Thoracic aorta endothelial cell (primary cell): Measurements from ENCODE around the gene PTGDS. TPM values are rescaled to one million over a fixed set of nuclear protein-coding genes. Genes with fewer than 3 reads are reported as not detected.

ENCODE experiments used
- total RNA-seq: library from RNA; depleted of rRNA; stranded (reverse); fragments of >200 nt; gene quantifications from 2 replicates; pipeline ENCODE4 v1.2.3, GENCODE V29; 2012

Gene PTGDS
- not detected in 2 replicates for total RNA-seq

DNA sequence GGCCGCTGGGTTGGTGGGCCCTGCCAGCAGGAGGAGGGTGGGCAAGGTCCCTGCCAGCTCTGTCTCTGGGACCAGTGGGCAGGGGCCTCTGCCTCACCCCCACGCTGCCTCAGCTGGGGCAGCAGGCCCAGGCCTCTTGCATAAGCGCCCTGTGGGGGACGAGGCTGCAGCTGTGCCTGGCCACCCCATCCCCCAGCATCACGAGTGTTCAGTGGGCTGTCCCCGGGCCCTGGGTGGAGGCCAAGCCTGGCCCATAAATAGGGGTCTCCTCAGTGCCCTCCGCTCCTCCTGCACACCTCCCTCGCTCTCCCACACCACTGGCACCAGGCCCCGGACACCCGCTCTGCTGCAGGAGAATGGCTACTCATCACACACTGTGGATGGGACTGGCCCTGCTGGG is at the start of gene PTGDS:
TSS of gene PTGDS (plus strand) at position 282 of the 400 bp plus-strand sequence. CDS start at position 357, 75 bp downstream.

DNA sequence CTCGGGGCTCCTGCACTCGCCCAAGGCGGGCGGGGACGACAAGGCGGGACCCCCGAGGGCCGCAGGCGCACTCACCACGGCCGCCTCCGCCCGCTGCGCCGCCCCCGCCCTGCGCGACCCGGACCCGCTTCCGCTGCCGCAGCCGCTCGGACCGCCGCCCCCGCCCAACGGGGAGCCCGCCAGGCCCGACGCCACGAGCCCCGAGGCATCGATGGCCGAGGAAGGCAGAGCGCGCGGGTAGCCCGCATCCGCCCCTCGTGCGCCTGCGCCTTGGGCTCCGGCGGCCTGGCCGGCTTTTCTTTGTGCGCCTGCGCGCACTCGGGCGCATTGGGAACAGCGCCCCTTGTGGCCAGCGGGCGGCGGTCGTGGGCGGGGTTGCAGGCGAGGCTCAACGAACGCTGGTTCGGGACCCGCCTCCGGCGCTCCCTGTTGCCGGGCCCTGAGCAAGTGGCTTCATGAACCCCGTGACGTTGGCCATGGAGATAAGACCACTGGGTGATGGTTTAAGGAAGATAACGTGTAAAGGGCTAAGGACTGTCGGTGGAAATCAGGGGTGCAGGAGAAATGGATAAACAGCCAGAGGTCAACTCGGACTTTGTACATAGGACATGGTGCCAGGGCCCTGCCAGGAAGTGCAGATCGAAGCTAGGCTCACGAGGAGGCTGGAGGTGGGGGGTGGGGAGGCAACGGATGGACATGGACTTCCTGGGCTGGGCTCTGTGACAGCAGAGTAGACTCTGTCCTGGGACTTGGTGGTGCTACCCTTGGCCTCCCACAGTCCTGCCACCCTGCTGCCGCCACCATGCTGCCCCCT is 32.6 kb upstream of the PTGDS start, which contains the start of the genes C8G and FBXW5:
TSS of gene C8G (plus strand) at position 725 of the 814 bp plus-strand sequence. CDS start at position 803, 78 bp downstream.
TSS of gene FBXW5 (minus strand) at position 220 of the 814 bp plus-strand sequence. CDS start 655 bp downstream, outside the sequence.

DNA sequence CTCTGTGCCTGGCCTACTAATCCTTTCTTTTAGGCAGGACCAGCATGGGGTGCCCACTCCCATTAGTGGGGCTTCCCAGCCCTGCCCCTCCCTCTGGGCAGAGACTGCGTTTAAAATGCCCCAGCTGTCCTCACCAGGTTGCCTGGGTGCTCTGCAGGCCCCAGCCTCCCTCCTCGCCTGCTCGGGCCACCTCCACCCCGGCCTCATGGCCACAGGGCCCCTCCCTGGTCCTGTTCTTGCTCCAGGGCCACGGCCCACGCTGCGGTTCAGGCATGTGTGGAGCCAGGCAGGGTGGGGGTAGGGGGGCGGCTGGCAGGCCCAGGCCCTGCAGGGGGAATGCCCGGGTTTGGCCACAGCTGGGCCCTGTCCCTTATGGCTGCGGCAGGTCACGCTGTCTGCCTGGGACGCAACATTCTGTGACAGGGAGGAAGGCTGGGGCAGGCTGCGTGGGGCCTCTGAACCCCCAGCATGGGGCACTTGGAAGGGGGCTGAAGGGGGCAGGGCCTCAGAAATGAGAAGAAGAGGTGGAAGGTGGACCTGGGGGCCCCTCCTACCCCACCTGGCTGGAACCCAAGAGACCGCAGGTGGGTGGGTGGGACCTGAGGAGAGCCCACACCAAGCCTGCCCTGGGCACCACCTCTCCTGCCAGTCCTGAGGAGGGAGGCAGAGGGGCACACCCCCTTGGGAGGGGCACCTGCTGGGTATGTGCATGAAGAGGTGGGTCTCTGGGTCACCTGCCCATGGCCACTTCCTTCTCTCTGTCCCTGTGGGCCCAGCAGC is 25.6 kb upstream of the PTGDS start, which contains the start of gene LCN12:
TSS of gene LCN12 (plus strand) at position 733 of the 780 bp plus-strand sequence. CDS start 55 bp downstream, outside the sequence.

GRCh38 chr9:136982232-136983051 is 5.1 kb downstream of the PTGDS start, which contains the start of gene LCNL1:
LCNL1 (plus strand) TSS chr9:136982993; CDS start chr9:136983587, 594 bp downstream.

DNA sequence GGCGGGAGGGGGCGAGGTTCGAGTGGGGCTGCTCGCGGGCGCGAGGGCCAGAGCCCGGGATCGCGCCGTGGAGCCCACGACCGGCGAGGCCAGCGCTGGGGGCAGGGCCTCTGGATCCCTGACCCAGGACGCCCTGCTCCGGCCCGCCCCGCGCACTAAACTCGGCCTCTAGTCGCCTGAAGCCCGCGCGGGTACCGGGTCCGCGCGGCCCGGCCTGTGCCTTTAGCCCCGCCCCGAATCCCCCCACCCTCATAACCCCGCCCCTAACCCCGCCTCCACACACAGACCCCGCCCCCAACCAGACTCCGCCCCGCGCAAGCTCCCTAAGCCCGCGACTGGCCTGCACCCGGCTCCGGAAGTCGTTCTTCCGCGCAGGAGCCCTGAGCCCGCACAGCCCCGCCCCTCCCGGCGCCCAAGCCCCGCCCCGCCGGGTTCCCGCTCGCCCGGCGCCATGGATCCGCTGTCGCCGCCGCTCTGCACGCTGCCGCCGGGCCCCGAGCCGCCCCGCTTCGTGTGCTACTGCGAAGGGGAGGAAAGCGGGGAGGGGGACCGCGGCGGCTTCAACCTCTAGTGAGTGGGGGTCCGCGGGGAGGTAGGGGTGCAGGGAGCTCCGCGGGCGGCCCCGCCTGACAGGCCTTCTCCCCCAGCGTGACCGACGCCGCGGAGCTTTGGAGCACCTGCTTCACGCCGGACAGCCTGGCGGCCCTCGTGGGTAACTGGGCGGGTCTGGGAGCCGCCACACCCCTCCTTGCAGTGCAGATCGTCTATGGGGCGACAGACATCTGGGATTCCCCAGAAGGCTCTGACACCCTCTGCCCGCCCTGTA is 14.9 kb downstream of the PTGDS start, which contains the start of gene PAXX:
TSS of gene PAXX (plus strand) at position 430 of the 826 bp plus-strand sequence. CDS start at position 452, 22 bp downstream.

GRCh38 chr9:136996361-136997292 is 19.3 kb downstream of the PTGDS start, which contains the start of gene CLIC3:
CLIC3 (minus strand) TSS chr9:136996568; CDS start chr9:136996543, 25 bp downstream.

GRCh38 chr9:137027369-137028262 is 50.3 kb downstream of the PTGDS start, which contains the start of gene ABCA2:
ABCA2 (minus strand) TSS chr9:137028237; CDS start chr9:137028140, 97 bp downstream.

Other genes with a start within 250 kb of the PTGDS start
- gene LCN10, start 234.6 kb upstream of the PTGDS start, total RNA-seq, result not detected in 2 replicates
- not detected in 2 replicates for gene LCN6, start 229.0 kb upstream of the PTGDS start, total RNA-seq
- not detected in 2 replicates for gene LCN8, start 219.3 kb upstream of the PTGDS start, total RNA-seq
- gene LCN15, start 213.0 kb upstream of the PTGDS start, total RNA-seq, result not detected in 2 replicates
- gene TMEM141, start 186.2 kb upstream of the PTGDS start, total RNA-seq, result 42.9 and 43.6 TPM in 2 replicates
- gene CCDC183, start 181.2 kb upstream of the PTGDS start, total RNA-seq, result 0.13 TPM in 1 of 2 replicates, not detected in the other
- 68.1 and 77.0 TPM in 2 replicates for gene RABL6, start 169.6 kb upstream of the PTGDS start, total RNA-seq
- gene AJM1, start 135.0 kb upstream of the PTGDS start, total RNA-seq, result 0.66 and 0.72 TPM in 2 replicates
- gene PHPT1, start 128.1 kb upstream of the PTGDS start, total RNA-seq, result 51.4 and 81.0 TPM in 2 replicates
- gene MAMDC4, start 125.2 kb upstream of the PTGDS start, total RNA-seq, result 1.9 and 2.0 TPM in 2 replicates
- gene EDF1, start 111.2 kb upstream of the PTGDS start, total RNA-seq, result 173 and 174 TPM in 2 replicates
- 11.0 and 14.3 TPM in 2 replicates for gene TRAF2, start 91.0 kb upstream of the PTGDS start, total RNA-seq
- 95.3 and 115 TPM in 2 replicates for gene FBXW5, start 32.8 kb upstream of the PTGDS start, total RNA-seq
- not detected in 2 replicates for gene C8G, start 32.3 kb upstream of the PTGDS start, total RNA-seq
- not detected in 2 replicates for gene LCN12, start 25.2 kb upstream of the PTGDS start, total RNA-seq
- not detected in 2 replicates for gene LCNL1, start 5.5 kb downstream of the PTGDS start, total RNA-seq
- gene PAXX, start 14.9 kb downstream of the PTGDS start, total RNA-seq, result 16.6 and 17.4 TPM in 2 replicates
- 0.14 and 0.27 TPM in 2 replicates for gene CLIC3, start 19.1 kb downstream of the PTGDS start, total RNA-seq
- 11.0 and 12.3 TPM in 2 replicates for gene ABCA2, start 50.7 kb downstream of the PTGDS start, total RNA-seq
- not detected in 2 replicates for gene FUT7, start 54.6 kb downstream of the PTGDS start, total RNA-seq
- 39.0 and 47.4 TPM in 2 replicates for gene NPDC1, start 68.7 kb downstream of the PTGDS start, total RNA-seq
- gene ENTPD2, start 76.6 kb downstream of the PTGDS start, total RNA-seq, result not detected in 2 replicates
- 19.7 and 36.7 TPM in 2 replicates for gene SAPCD2, start 93.1 kb downstream of the PTGDS start, total RNA-seq
- 16.2 and 20.7 TPM in 2 replicates for gene UAP1L1, start 100.0 kb downstream of the PTGDS start, total RNA-seq
- 45.7 and 53.3 TPM in 2 replicates for gene MAN1B1, start 109.5 kb downstream of the PTGDS start, total RNA-seq
- gene DPP7, start 137.2 kb downstream of the PTGDS start, total RNA-seq, result 55.6 and 69.3 TPM in 2 replicates
- gene GRIN1, start 161.7 kb downstream of the PTGDS start, total RNA-seq, result under 0.01 and 0.14 TPM in 2 replicates
- gene LRRC26, start 192.5 kb downstream of the PTGDS start, total RNA-seq, result not detected in 2 replicates
- not detected in 2 replicates for gene TMEM210, start 194.6 kb downstream of the PTGDS start, total RNA-seq
- gene ANAPC2, start 211.1 kb downstream of the PTGDS start, total RNA-seq, result 28.2 and 31.2 TPM in 2 replicates
- 84.6 and 91.9 TPM in 2 replicates for gene SSNA1, start 211.2 kb downstream of the PTGDS start, total RNA-seq
- gene TPRN, start 223.2 kb downstream of the PTGDS start, total RNA-seq, result 6.3 and 8.7 TPM in 2 replicates
- gene TMEM203, start 228.1 kb downstream of the PTGDS start, total RNA-seq, result 25.2 and 27.3 TPM in 2 replicates
- 8.2 and 11.1 TPM in 2 replicates for gene NDOR1, start 228.2 kb downstream of the PTGDS start, total RNA-seq
- 0.13 and 0.43 TPM in 2 replicates for gene RNF208, start 244.7 kb downstream of the PTGDS start, total RNA-seq
- 0.27 and 0.29 TPM in 2 replicates for gene CYSRT1, start 247.7 kb downstream of the PTGDS start, total RNA-seq
- 0.07 TPM in 1 of 2 replicates, not detected in the other for gene RNF224, start 250.0 kb downstream of the PTGDS start, total RNA-seq